GM12878 (cell line): ENCODE data around the gene LANCL2. TPM values are rescaled to one million over a fixed set of nuclear protein-coding genes. Genes with fewer than 3 reads are reported as not detected.

Source experiments
- ATAC-seq: fragments of 200-7000 bp; cut with Tn5 transposase; 3 replicates; pipeline ENCODE4 v1.9.1; 2020; ENCODE audit warnings: mild to moderate bottlenecking, moderate library complexity
- BruUV-seq: library from RNA; stranded (reverse); fragments of 400-500 nt; replicated peaks from 2 replicates; lab custom pipeline; 2021; lab: Mats Ljungman, UMichigan
- CTCF ChIA-PET: fragments of 300-600 bp; sonication (Branson Sonifier 250); formaldehyde crosslinking; extraction: SDS; loops from one replicate; lab custom pipeline; 2021; ENCODE audit warnings: inconsistent platforms; lab: Yijun Ruan, JAX
- POLR2A ChIA-PET: fragments of 350-600 bp; formaldehyde crosslinking; extraction: SDS; loops from one replicate; lab custom pipeline; 2021; ENCODE audit warnings: inconsistent platforms; lab: Charles Lee
- RAD21 ChIA-PET: fragments of 300-600 bp; sonication (Branson Sonifier 250); formaldehyde crosslinking; loops from one replicate; lab custom pipeline; 2023; ENCODE audit warnings: antibody characterized with exemption; ENCODE audit not compliant: unreplicated experiment; lab: Charles Lee
- SMC1A ChIA-PET: fragments of 300-600 bp; sonication (Branson Sonifier 250); formaldehyde crosslinking; loops from one replicate; lab custom pipeline; 2023; ENCODE audit not compliant: unreplicated experiment, uncharacterized antibody; lab: Charles Lee
- DNase-seq: peaks from one replicate; pipeline ENCODE4 v3.0.0-alpha.2; 2011; ENCODE audit warnings: low read depth, low spot score
- FAIRE-seq: peaks from 3 replicates; lab custom pipeline; 2011; peaks lifted over from hg19 to GRCh38; lab: Jason Lieb, UNC
- H2AFZ ChIP-seq: 2 replicates; pipeline ENCODE4 v1.6.0; 2011; ENCODE audit warnings: low read depth, low read length, control low read depth; ENCODE audit not compliant: control insufficient read depth
- H3K27ac ChIP-seq: 2 replicates; pipeline ENCODE4 v1.5.1; 2011; ENCODE audit warnings: control low read depth; ENCODE audit not compliant: control insufficient read depth, insufficient read depth
- H3K27me3 ChIP-seq, 2 experiments: replicated peaks in 1 of 2; 2 replicates each; pipeline versions ENCODE4 v1.6.0 to v1.6.1; 2011; ENCODE audit warnings: low read length in 1 of 2; ENCODE audit not compliant: control insufficient read depth in 2 of 2, insufficient read depth in 2 of 2
- H3K36me3 ChIP-seq, 2 experiments: 2 replicates each; pipeline ENCODE4 v1.5.1; 2011; ENCODE audit warnings: low read length in 1 of 2; ENCODE audit not compliant: control insufficient read depth in 2 of 2, insufficient read depth in 2 of 2
- H3K4me1 ChIP-seq: 2 replicates; pipeline ENCODE4 v1.6.1; 2011; ENCODE audit warnings: mild to moderate bottlenecking, low read length, moderate library complexity, mixed read lengths; ENCODE audit not compliant: control insufficient read depth, insufficient read depth
- H3K4me2 ChIP-seq: 2 replicates; pipeline ENCODE4 v1.6.0; 2011; ENCODE audit warnings: control low read depth; ENCODE audit not compliant: control insufficient read depth, insufficient read depth
- H3K4me3 ChIP-seq: fragments of 200-600 bp; sonication (generic); 2 replicates; pipeline ENCODE4 v1.5.1; 2016
- H3K79me2 ChIP-seq: 2 replicates; pipeline ENCODE4 v1.6.0; 2011; ENCODE audit warnings: low read length; ENCODE audit not compliant: control insufficient read depth, insufficient read depth
- H3K9ac ChIP-seq: 2 replicates; pipeline ENCODE4 v1.8.0; 2011; ENCODE audit warnings: low read length, control low read depth, mixed read lengths; ENCODE audit not compliant: control insufficient read depth, insufficient read depth
- H3K9me3 ChIP-seq: replicated peaks from 3 replicates; pipeline ENCODE4 v1.5.1; 2011; ENCODE audit warnings: mild to moderate bottlenecking, low read length; ENCODE audit not compliant: control insufficient read depth, insufficient read depth
- H4K20me1 ChIP-seq: 2 replicates; pipeline ENCODE4 v1.6.0; 2011; ENCODE audit not compliant: control insufficient read depth, insufficient read depth
- MEF2B ChIP-seq: fragments of 450-650 bp; IDR thresholded peaks from 2 replicates; pipeline ENCODE4 v1.6.1; 2018; ENCODE audit warnings: mild to moderate bottlenecking, moderate library complexity; ENCODE audit not compliant: partially characterized antibody, poor library complexity, severe bottlenecking
- POLR2A ChIP-seq: IDR thresholded peaks from 2 replicates; pipeline ENCODE4 v1.6.1; 2011; ENCODE audit warnings: low read depth, mild to moderate bottlenecking, low read length
- SMARCA5 ChIP-seq: fragments of 450-650 bp; IDR thresholded peaks from 2 replicates; pipeline ENCODE4 v1.6.1; 2017; ENCODE audit warnings: mild to moderate bottlenecking
- WGBS: methylation state at CpG from one replicate; pipeline ENCODE4 v1.1.6; 2016; ENCODE audit warnings: low lambda C conversion rate; ENCODE audit not compliant: insufficient replicate concordance, insufficient coverage; ENCODE audit errors: missing lambda C conversion rate; 5-methylcytosine and 5-hydroxymethylcytosine counted together
- in situ Hi-C: fragments of 300-500 bp; cut with MboI; formaldehyde crosslinking; loops from 9 replicates; pipeline ENCODE4 v1.14.3; 2018; ENCODE audit warnings: mixed read lengths
- intact Hi-C: fragments of 100-400 bp; cut with micrococcal nuclease; formaldehyde crosslinking; loops from one replicate; pipeline ENCODE4 v1.14.2; 2022; ENCODE audit not compliant: unreplicated experiment
- polyA plus RNA-seq, 11 experiments: library from polyadenylated mRNA; depleted of rRNA in 4 of 11; unstranded in 6 of 11; stranded (reverse) in 5 of 11; fragments of >200 nt; fragmentation: Nextera tagmentation in 4 of 11; fragmentation: Illumina TruSeq in 1 of 11; extraction: Ambion mirVana in 4 of 11; extraction: Trizol in 1 of 11; gene quantifications; 1 replicate in 1 of 11; 2 replicates in 10 of 11; pipeline versions ENCODE4 v1.2.1 to v1.2.3, GENCODE V29; 2011 to 2016; ENCODE audit warnings: inconsistent platforms in 2 of 11, missing spikeins in 2 of 11, low read depth in 1 of 11
- total RNA-seq, 4 experiments: library from RNA; depleted of rRNA in 3 of 4; stranded (reverse); fragments of >200 nt in 3 of 4; fragmentation: Illumina TruSeq in 1 of 4; extraction: Trizol in 1 of 4; gene quantifications; 2 replicates each; pipeline versions ENCODE4 v1.2.1 to v1.2.3, GENCODE V29; 2013 to 2021

Gene LANCL2
- total and polyA plus RNA-seq, 10 of the 15 experiments (the other 5 are each of a cell fraction or from before 2014, with no cell fraction given): 8.1 to 28.6 (median 16.4) TPM

- TF ChIP-seq SMARCA5: no peak
Observed at GRCh38 chr7:55475855-55476803, 111.0 kb downstream of the LANCL2 start (continued).

GRCh38 chr7:55476852-55477780 lies 112.0 kb downstream of the LANCL2 start:
- Histone ChIP-seq H2AFZ (no peak overlapping the region), H3K9me3 (no peaks in the 10 kb centered on the region), H3K27me3 (no peaks in the 10 kb centered on the region), H3K9ac (no peak overlapping the region), H3K79me2 (peaks cover 2% of the 10 kb centered on the region; the same call in 1 of the 2 replicates), H3K27ac (no peak overlapping the region), H3K36me3 (peaks cover 18 to 38% of the 10 kb centered on the region in 2 experiments), H3K4me1 (no peaks in the 10 kb centered on the region; the same call in 1 of the 2 replicates), H4K20me1 (no peaks in the 10 kb centered on the region), H3K4me2 (no peak overlapping the region), H3K4me3 (no peak overlapping the region)
- SMC1A ChIA-PET: no interaction called here
- no peak for DNase-seq
- intact Hi-C loops (no loop called here), in situ Hi-C loops (no loop called here)
- CTCF ChIA-PET: no interaction called here
- no peak for ATAC-seq
- no TSS peak for BruUV-seq
- TF ChIP-seq POLR2A (peak; percentile 36), MEF2B (no peak)
- RAD21 ChIA-PET: no interaction called here
- FAIRE-seq: no peak
- POLR2A ChIA-PET: no interaction called here
- WGBS: 91% methylated on average over 19 of the region's 19 CpGs
